ENCODE results near the gene PAX7.
A peak's percentile ranks its signal among the peaks of the same experiment; 100 is the strongest.

GRCh38 chr1:18647681-18648214, 17.1 kb downstream of the PAX7 start:
- TF ChIP-seq, protein P1, sequence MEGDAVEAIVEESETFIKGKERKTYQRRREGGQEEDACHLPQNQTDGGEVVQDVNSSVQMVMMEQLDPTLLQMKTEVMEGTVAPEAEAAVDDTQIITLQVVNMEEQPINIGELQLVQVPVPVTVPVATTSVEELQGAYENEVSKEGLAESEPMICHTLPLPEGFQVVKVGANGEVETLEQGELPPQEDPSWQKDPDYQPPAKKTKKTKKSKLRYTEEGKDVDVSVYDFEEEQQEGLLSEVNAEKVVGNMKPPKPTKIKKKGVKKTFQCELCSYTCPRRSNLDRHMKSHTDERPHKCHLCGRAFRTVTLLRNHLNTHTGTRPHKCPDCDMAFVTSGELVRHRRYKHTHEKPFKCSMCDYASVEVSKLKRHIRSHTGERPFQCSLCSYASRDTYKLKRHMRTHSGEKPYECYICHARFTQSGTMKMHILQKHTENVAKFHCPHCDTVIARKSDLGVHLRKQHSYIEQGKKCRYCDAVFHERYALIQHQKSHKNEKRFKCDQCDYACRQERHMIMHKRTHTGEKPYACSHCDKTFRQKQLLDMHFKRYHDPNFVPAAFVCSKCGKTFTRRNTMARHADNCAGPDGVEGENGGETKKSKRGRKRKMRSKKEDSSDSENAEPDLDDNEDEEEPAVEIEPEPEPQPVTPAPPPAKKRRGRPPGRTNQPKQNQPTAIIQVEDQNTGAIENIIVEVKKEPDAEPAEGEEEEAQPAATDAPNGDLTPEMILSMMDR (conservative IDR thresholded peaks at IDR 0.05 in 1 of 2, IDR thresholded peaks at IDR 0.05 in 1 of 2; ENCODE audit: extremely low read depth in 1 of 2, insufficient read depth in 1 of 2, low read depth in 1 of 2, low read length in 2 of 2): no peak
- peak; percentile 66 for TF ChIP-seq EZH2 (IDR thresholded peaks at IDR 0.05; ENCODE audit: borderline replicate concordance, low read length)

Data from mammary epithelial cell (primary cell).